Smooth muscle cell (in vitro differentiated cells): ENCODE measurements around the gene BICC1. TPM values are rescaled to one million over a fixed set of nuclear protein-coding genes. Genes with fewer than 3 reads are reported as not detected.

Experiments
- DNase-seq: peaks from one replicate; lab custom pipeline; 2025; ENCODE audit not compliant: unreplicated experiment; lab: John Stamatoyannopoulos, UW
- H2AFZ ChIP-seq: fragments of 200-600 bp; sonication (generic); 2 replicates; pipeline ENCODE4 v1.6.0; 2016; ENCODE audit warnings: antibody characterized with exemption, low read depth, mild to moderate bottlenecking
- H3F3A ChIP-seq: fragments of 200-600 bp; sonication (generic); 2 replicates; pipeline ENCODE4 v1.6.0; 2017; ENCODE audit warnings: antibody characterized with exemption, low read depth
- H3K27ac ChIP-seq: fragments of 200-600 bp; sonication (generic); 2 replicates; pipeline ENCODE4 v1.5.1; 2016; ENCODE audit warnings: low read depth, mild to moderate bottlenecking
- H3K27me3 ChIP-seq: fragments of 200-600 bp; sonication (generic); 2 replicates; pipeline ENCODE4 v1.6.1; 2016; ENCODE audit warnings: low read depth, mild to moderate bottlenecking
- H3K36me3 ChIP-seq: fragments of 200-600 bp; sonication (generic); 2 replicates; pipeline ENCODE4 v1.5.1; 2016; ENCODE audit warnings: low read depth
- H3K4me1 ChIP-seq: fragments of 200-600 bp; sonication (generic); 2 replicates; pipeline ENCODE4 v1.5.1; 2016; ENCODE audit warnings: low read depth
- H3K4me2 ChIP-seq: fragments of 200-600 bp; sonication (generic); 2 replicates; pipeline ENCODE4 v1.6.0; 2016; ENCODE audit warnings: mild to moderate bottlenecking
- H3K4me3 ChIP-seq: fragments of 200-600 bp; sonication (generic); 2 replicates; pipeline ENCODE4 v1.5.1; 2016; ENCODE audit warnings: mild to moderate bottlenecking
- H3K79me2 ChIP-seq: fragments of 200-600 bp; sonication (generic); 2 replicates; pipeline ENCODE4 v1.6.0; 2016; ENCODE audit warnings: low read depth, mild to moderate bottlenecking
- H3K9ac ChIP-seq: fragments of 200-600 bp; sonication (generic); 2 replicates; pipeline ENCODE4 v1.6.0; 2016; ENCODE audit warnings: low read depth
- H3K9me3 ChIP-seq: fragments of 200-600 bp; sonication (generic); replicated peaks from 2 replicates; pipeline ENCODE4 v1.5.1; 2016; ENCODE audit warnings: low read depth
- H4K20me1 ChIP-seq: fragments of 200-600 bp; sonication (generic); 2 replicates; pipeline ENCODE4 v1.6.0; 2016; ENCODE audit warnings: low read depth
- CTCF ChIP-seq: fragments of 200-600 bp; sonication (generic); IDR thresholded peaks from 2 replicates; pipeline ENCODE4 v1.5.1; 2017; ENCODE audit warnings: borderline replicate concordance, mild to moderate bottlenecking, antibody characterized with exemption; ENCODE audit not compliant: insufficient read depth, poor library complexity, severe bottlenecking
- WGBS: methylation state at CpG from one replicate; pipeline ENCODE4 v1.1.7; 2016; ENCODE audit warnings: low lambda C conversion rate; 5-methylcytosine and 5-hydroxymethylcytosine counted together
- polyA plus RNA-seq: library from polyadenylated mRNA; unstranded; fragments of >200 nt; fragmentation: Nextera tagmentation; extraction: Ambion mirVana; gene quantifications from 2 replicates; pipeline ENCODE4 v1.2.1, GENCODE V29; 2016
- total RNA-seq: library from RNA; depleted of rRNA; stranded (reverse); fragments of >200 nt; gene quantifications from 2 replicates; pipeline ENCODE4 v1.2.3, GENCODE V29; 2014

BICC1 gene
- total and polyA plus RNA-seq, 2 experiments from 2014 or later = 7.9 to 23.0 TPM

GRCh38 chr10:58743466-58744115 is 230.9 kb downstream of the BICC1 start:
- H3K9me3 ChIP-seq = no peaks in the 10 kb centered on the region
- no peak overlapping the region for H2AFZ ChIP-seq
- peak overlapping the region; percentile 8 for H3K9ac ChIP-seq
- no peaks in the 10 kb centered on the region for H3K27me3 ChIP-seq
- H3K27ac ChIP-seq = peak overlapping the region; percentile 48
- H4K20me1 ChIP-seq = peaks cover 21% of the 10 kb centered on the region
- H3K79me2 ChIP-seq = peaks cover 10% of the 10 kb centered on the region
- no peaks in the 10 kb centered on the region for H3K4me1 ChIP-seq
- no peaks in the 10 kb centered on the region for H3F3A ChIP-seq
- no peaks in the 10 kb centered on the region for H3K36me3 ChIP-seq
- DNase-seq = no peak
- 85% methylated on average over 3 of the region's 3 CpGs for WGBS
- no peak overlapping the region for H3K4me2 ChIP-seq
- no peak overlapping the region for H3K4me3 ChIP-seq
- no peak for TF ChIP-seq CTCF

- no peaks in the 10 kb centered on the region for H3K36me3 ChIP-seq
- H3K27ac ChIP-seq = no peak overlapping the region
- H4K20me1 ChIP-seq = peaks cover 16% of the 10 kb centered on the region
- H3K9ac ChIP-seq = no peak overlapping the region
- H3K4me3 ChIP-seq = no peak overlapping the region
- H3K4me1 ChIP-seq = no peaks in the 10 kb centered on the region
- no peaks in the 10 kb centered on the region for H3K27me3 ChIP-seq
- no peak for DNase-seq
- no peaks in the 10 kb centered on the region for H3F3A ChIP-seq
- no peak overlapping the region for H3K4me2 ChIP-seq
- H2AFZ ChIP-seq = no peak overlapping the region
- WGBS = 93% methylated on average over 2 of the region's 2 CpGs
- H3K79me2 ChIP-seq = peaks cover 8% of the 10 kb centered on the region
- no peaks in the 10 kb centered on the region for H3K9me3 ChIP-seq
- TF ChIP-seq CTCF = no peak
Measured at GRCh38 chr10:58746474-58747185, 234.0 kb downstream of the BICC1 start.

DNA sequence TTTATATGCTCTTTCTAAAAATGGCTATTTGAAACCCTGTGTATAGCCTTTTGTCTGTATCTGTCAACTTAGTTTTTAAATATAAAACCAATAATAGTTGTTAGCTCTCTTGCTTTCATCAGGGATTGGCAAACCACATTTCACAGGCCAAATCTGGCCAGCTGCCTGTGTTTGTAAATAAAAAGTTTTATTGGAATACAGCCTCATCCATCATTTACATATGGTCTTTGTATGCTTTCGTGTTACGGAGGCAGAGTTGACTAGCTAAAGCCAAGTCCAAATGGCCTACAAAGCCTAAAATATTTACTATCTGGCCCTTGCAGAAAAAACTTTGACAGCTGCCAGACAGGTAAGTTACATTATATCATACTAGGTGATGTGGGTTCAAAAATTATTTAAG is 235.0 kb downstream of the BICC1 start:
- H3K4me1 ChIP-seq = no peaks in the 10 kb centered on the region
- no peaks in the 10 kb centered on the region for H3K36me3 ChIP-seq
- no peak for DNase-seq
- H3K9me3 ChIP-seq = no peaks in the 10 kb centered on the region
- H3K9ac ChIP-seq = no peak overlapping the region
- H3K4me3 ChIP-seq = no peak overlapping the region
- WGBS = 49% methylated on average over 2 of the region's 2 CpGs
- H3F3A ChIP-seq = no peaks in the 10 kb centered on the region
- no peak overlapping the region for H2AFZ ChIP-seq
- H3K27ac ChIP-seq = no peak overlapping the region
- no peaks in the 10 kb centered on the region for H3K27me3 ChIP-seq
- peaks cover 16% of the 10 kb centered on the region for H4K20me1 ChIP-seq
- H3K4me2 ChIP-seq = no peak overlapping the region
- H3K79me2 ChIP-seq = peaks cover 8% of the 10 kb centered on the region
- no peak for TF ChIP-seq CTCF
